AG09309 (cell line): ENCODE measurements around the gene TMED9.

Experiments
- DNase-seq: peaks from one replicate; pipeline ENCODE4 v3.0.0-alpha.2; 2010; ENCODE audit warnings: low read depth
- H3K4me3 ChIP-seq: 2 replicates; pipeline ENCODE4 v1.5.1; 2011; ENCODE audit warnings: mild to moderate bottlenecking, low read depth, low read length, moderate library complexity; ENCODE audit not compliant: control insufficient read depth
- CTCF ChIP-seq: IDR thresholded peaks from 2 replicates; pipeline ENCODE4 v1.5.1; 2011; ENCODE audit warnings: mild to moderate bottlenecking, low read depth, low read length, inconsistent platforms; ENCODE audit not compliant: insufficient read depth, control insufficient read depth; ENCODE audit errors: missing control alignments

Gene TMED9

GRCh38 chr5:177592010-177592834 is at the start of gene TMED9:
TMED9 (plus strand) TSS chr5:177592203; CDS start chr5:177592215, 12 bp downstream.
- H3K4me3 ChIP-seq = peak within 1 kb of the TSS; percentile 94
- no peak for TF ChIP-seq CTCF
- no peak for DNase-seq

DNA sequence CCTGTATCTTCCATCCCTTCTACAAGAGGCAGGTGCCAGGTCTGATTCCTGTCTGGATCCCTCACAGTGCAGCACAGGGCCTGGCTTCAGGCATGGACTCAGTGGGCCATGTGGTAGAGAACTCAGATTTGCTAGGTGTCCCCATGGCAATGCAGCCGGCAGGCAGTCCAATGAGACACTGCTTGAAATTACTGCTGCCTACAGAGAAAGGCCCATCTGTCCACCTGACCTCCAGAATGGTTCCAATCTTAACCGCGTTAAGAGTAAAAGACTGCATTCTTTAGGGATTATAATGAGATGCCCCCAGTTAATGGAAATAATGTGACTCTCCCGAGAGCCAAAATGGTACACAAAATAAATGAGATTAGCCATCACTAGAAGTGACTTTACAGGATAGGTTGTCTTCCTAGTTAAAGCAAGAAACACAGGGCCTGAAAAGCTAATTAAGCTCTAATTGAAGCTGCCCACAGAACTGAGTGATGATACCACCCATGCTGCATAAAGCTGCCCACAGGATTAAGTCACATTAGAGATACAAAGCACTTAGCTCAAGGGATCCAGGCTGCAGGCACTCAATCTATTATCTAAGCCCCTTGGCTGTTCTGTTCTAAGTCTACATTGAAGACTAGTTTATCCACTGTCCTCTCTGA is 49.1 kb upstream of the TMED9 start:
- TF ChIP-seq CTCF = no peak
- H3K4me3 ChIP-seq = no peak overlapping the region
- no peak for DNase-seq

DNA sequence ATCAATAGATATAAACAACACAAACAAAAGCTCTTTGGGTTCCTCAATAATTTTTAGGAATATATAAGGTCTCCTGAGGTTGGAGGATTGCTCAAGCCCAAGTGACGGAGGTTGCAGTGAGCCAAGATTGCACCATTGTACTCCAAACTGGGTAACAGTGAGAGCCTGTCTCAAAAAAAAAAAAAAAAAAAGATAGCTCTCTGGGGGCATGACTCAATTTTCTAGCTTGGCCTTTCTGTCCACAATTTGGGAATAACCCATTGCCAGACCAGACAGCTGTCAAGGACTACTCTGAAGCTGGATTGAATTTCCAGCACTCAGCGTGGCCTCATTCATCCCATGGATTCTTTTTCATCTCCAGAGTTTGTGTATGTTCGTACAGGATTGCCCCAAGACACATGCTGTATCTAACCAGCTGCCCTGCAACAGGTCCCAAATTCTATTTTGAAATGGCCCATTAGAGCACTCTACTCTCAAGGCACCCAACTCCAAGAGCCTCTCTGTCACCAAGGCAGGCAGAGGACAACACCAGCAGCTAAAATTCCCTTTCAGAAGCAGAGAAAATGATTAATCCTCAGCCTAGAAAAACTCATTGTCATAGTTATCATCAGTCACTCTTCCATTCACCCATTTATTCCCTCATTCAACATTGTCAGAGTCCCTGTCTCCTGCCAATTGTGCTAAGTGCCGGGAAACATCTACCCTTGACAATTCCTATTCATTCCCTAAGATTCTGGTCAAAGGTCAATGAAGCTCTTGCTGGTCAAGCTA is 46.3 kb upstream of the TMED9 start:
- TF ChIP-seq CTCF = no peak
- no peak overlapping the region for H3K4me3 ChIP-seq
- DNase-seq = peak; percentile 83

GRCh38 chr5:177546258-177546741 is 45.7 kb upstream of the TMED9 start:
- peak; percentile 10 for TF ChIP-seq CTCF
- peak; percentile 97 for DNase-seq
- no peak overlapping the region for H3K4me3 ChIP-seq

DNA sequence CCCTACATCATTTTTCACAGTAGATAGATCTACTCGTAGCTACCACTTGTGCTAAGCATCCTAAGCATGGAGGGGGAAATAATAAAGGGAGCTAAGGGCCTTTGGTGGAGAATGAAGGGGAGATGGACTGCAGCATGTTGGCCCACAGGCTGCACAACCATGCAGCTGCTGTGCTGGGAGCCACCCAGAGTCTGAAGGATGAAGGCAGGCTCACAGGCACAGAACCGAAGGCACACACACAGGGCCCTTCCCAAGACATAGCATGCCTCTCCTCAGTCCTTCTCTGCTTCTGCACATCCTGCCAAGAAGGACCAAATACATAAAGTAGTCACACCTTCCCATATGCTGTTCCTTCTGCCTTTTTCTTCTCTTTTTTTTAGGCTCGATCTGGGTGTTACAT is 44.3 kb upstream of the TMED9 start:
- no peak for TF ChIP-seq CTCF
- no peak for DNase-seq
- no peak overlapping the region for H3K4me3 ChIP-seq

- TF ChIP-seq CTCF = no peak
Observed at GRCh38 chr5:177548495-177548894, 43.5 kb upstream of the TMED9 start.

More at GRCh38 chr5:177548495-177548894, 43.5 kb upstream of the TMED9 start:
- no peak overlapping the region for H3K4me3 ChIP-seq
- no peak for DNase-seq
